Ammon's horn (tissue), 1 donor: ENCODE data around the gene PRKCE.
"Not testable (repeated sequence)": the region's sequence is repeated elsewhere in the genome, so short reads cannot be mapped to it uniquely, and the experiment has no call there.

ENCODE experiments used
- DNase-seq: peaks from one replicate; pipeline ENCODE4 v3.0.0-alpha.2; 2016; ENCODE audit warnings: low spot score

The PRKCE gene

GRCh38 chr2:45909677-45910191 lies 258.3 kb downstream of the PRKCE start:
- DNase-seq = peak; percentile 72

- no peak for DNase-seq
These were observed 259.1 kb downstream of the PRKCE start for GRCh38 chr2:45910473-45911060.

DNA sequence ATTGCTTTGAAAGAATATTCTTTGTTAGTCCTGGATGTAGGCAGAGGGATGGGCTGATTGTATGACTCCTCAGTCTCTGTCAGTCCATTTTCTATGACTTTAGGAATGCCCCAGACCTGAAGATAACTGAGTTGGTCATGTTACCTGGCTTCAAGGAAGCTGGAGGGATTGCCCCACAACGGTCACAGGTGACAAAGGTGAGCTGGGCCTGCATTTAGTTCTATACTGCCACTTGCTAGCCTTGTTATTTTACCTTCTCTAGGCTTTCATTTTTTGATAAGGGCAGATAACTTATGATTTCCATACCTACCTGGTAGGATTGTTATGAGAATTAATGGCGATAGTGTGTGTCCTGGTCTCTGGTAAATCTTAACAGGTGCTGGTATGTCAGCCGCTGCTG lies 260.1 kb downstream of the PRKCE start:
- DNase-seq = no peak

DNA sequence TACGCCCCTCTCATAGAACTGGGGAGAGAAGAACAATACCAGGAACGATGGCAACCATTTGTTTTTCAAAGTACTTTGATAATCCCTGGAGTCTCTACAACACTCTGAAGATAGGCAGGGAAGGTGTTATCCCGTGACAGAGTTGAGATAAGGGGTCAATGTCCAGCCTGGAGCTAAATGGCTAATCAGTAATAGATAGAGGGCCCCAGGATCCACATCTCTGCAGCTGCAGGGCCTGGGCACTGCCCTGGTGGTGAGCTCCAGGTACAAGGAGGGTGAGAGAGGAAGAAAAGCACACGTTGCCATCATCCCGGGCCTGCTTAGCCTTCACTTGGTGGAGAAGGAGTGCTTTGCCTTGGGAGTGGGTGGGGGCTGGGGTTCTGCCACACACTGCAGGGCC lies 260.6 kb downstream of the PRKCE start:
- no peak for DNase-seq

GRCh38 chr2:45913539-45913938 lies 262.1 kb downstream of the PRKCE start:
- DNase-seq = no peak

- no peak for DNase-seq
These were observed 264.0 kb downstream of the PRKCE start for GRCh38 chr2:45915523-45915922.

DNA sequence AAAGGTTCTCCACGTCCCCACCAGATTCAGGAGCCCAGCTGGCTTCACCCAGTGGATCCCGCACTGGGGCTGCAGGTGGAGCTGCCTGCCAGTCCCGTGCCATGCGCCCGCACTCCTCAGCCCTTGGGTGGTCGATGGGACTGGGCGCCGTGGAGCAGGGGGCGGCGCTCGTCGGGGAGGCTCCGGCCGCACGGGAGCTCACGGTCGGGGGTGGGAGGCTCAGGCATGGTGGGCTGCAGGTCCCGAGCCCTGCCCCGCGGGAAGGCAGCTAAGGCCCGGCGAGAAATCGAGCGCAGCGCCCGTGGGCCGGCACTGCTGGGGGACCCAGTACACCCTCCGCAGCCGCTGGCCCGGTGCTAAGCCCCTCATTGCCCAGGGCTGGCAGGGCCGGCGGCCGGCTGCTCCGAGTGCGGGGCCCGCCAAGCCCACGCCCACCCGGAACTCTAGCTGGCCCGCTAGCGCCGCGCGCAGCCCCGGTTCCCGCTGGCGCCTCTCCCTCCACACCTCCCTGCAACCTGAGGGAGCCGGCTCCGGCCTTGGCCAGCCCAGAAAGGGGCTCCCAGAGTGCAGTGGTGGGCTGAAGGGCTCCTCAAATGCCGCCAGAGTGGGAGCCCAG lies 266.2 kb downstream of the PRKCE start:
- DNase-seq = not testable (repeated sequence)

GRCh38 chr2:45918463-45919159 lies 267.1 kb downstream of the PRKCE start:
- DNase-seq = no peak

DNA sequence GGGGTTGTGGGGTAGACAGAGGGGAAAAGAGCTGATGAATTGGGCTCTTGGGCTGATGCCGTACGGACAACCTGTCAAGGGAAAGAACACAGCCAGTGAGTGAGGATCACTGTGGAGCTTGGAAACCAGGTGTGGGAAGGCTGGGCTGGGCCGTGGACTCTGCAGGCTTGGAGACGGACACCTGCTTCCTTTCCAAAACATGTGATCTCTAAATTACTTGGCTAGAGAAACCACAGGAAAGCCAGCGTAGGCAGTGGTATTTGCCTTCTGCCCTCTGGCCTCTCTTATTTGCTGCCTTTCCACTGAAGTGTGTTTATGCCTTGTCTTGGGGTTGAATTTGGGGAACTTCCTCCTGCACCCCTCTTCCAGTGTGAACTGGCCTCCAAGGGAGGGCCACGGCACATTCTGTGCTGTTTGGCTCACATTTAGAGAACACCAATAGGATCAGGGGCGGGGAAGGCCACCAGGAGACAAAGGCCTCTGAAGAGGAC lies 267.7 kb downstream of the PRKCE start:
- DNase-seq = no peak

DNA sequence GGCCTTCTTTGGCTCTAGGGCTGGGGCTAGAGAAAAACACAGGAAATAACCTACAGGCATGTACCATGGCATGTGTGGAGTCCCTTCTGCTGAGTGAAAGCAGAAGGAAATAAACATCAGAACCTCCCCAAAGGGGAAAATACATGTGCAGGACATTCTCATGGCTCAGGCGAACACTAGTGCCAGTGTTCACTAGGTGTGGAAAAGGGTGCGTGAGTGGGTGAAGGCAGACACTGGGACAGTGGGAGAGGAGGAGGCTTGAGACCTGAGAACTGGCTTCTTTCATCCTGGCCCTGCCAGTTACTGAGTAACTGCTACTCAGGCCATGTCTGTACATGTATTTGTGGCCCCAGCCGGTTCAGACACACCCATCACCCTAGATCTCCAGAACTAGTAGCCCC lies 268.2 kb downstream of the PRKCE start:
- DNase-seq = no peak

GRCh38 chr2:45921921-45922320 lies 270.4 kb downstream of the PRKCE start:
- DNase-seq = no peak

DNA sequence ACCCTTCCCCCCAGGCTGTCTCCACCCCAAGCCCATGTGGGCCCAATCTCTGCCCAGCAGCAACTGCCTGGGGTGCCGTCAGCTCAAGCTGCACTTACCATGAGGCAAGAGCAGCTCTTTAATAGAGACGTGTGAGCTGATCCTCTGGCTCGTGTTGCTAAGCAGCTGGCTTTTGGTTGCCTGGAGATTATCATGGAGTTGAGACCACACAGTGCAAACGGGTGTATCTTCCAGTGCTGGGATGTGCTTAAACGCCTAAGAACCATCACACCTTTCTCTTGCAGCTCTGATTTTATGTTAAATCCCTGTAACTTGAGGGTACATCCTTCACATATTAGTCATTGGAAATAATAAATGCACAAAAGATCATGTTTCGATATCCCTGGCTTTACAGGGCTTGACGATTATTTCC lies 271.1 kb downstream of the PRKCE start:
- DNase-seq = peak; percentile 75

DNA sequence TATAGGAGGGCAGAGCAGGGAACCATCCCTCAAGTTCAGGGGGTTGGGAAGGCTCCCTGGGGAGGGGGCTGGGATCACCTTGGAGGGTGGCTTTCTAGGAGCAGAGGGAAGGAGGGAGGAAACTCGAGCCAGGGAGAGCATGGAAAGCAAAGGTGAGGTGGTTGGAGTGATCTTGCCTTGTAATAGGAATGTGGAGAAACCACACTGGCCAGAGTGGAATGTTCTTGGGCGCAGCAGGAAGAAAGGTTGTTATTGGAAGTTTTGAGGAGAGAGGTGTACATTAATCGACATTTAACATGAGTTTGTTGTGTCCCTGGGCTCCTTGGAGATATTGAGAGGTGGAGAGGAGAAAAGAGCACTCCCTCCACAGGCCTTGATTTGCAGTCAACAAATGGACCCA lies 272.2 kb downstream of the PRKCE start:
- DNase-seq = no peak

GRCh38 chr2:45925026-45925425 lies 273.6 kb downstream of the PRKCE start:
- no peak for DNase-seq

DNA sequence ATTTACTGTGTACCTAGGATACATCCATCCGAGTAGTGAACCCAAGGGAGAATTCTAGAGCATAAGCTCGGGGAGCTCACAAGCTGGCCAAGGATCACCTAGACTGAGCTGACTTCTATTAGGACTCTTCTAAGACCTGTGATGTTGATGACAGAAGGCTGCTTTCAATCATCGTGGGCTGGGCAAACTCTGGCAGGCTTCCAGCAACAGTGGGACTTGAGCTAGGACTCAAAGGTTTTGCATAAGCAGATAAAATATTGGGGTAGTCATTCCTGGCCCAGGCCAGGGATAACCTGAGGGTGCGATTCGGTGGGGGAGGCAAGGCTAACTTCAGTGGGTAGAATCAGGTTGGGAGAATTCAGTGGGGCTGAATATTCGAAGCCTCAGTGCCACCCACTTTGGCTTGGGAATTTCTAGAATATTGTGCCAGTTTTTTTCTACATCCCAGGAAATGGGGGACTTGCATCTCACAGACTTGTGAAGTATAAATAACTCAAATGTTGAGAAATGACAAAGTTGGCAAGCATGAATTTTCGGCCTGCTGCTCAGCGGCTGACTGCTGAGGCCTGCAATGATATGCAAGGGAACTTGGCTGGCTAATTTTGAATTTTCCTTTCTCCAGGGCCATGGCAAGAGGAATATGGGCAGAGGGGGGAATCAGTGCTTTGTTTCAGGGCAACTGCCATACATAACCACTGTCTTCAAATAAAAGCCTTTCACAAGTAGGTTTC lies 274.3 kb downstream of the PRKCE start:
- peak; percentile 48 for DNase-seq

- peak; percentile 87 for DNase-seq
These were observed 277.5 kb downstream of the PRKCE start for GRCh38 chr2:45928946-45929345.

- DNase-seq = peak; percentile 45
These were observed 278.4 kb downstream of the PRKCE start for GRCh38 chr2:45929674-45930395.

DNA sequence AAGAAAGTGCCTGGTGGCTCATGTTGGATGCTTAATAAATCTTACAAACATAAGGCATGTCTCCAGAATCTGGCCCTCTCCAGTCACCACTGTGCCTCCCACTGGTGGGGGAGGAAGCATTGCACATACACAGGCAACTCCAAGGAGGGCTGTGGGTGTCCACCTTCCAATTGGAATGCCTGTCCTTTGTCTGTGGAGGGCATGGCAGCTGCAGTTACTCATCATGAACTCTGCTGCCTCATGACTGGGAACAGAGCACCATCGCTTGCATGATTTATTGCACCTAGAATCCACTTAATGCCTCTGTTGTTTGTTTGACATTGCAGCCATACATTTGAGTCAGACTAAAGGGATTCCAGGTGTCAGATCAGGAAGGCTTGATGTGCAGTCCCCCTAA lies 278.9 kb downstream of the PRKCE start:
- no peak for DNase-seq

GRCh38 chr2:45932278-45932975 lies 281.0 kb downstream of the PRKCE start:
- peak; percentile 69 for DNase-seq

GRCh38 chr2:45935791-45936622 lies 284.5 kb downstream of the PRKCE start:
- peak; percentile 85 for DNase-seq
